SJCRH30 (cell line): Measurements from ENCODE around the gene KCNQ1OT1. TPM values are rescaled to one million over a fixed set of nuclear protein-coding genes. Genes with fewer than 3 reads are reported as not detected.

Source experiments
- DNase-seq, 2 experiments: peaks; one replicate each; pipeline ENCODE4 v3.0.0-alpha.2; 2015 to 2020
- H3K27ac ChIP-seq: fragments of 250-450 bp; sonication (Bioruptor Pico); 2 replicates; pipeline ENCODE4 v1.5.1; 2020; ENCODE audit warnings: mild to moderate bottlenecking, moderate library complexity
- H3K27me3 ChIP-seq: fragments of 250-450 bp; sonication (Bioruptor Pico); 2 replicates; pipeline ENCODE4 v1.5.1; 2020; ENCODE audit warnings: mild to moderate bottlenecking, moderate library complexity
- H3K36me3 ChIP-seq: fragments of 250-450 bp; sonication (Bioruptor Pico); 2 replicates; pipeline ENCODE4 v1.5.1; 2020; ENCODE audit warnings: mild to moderate bottlenecking, moderate library complexity
- H3K4me1 ChIP-seq: fragments of 250-450 bp; sonication (Bioruptor Pico); 2 replicates; pipeline ENCODE4 v1.5.1; 2020; ENCODE audit warnings: mild to moderate bottlenecking, moderate library complexity
- H3K4me3 ChIP-seq: fragments of 250-450 bp; sonication (Bioruptor Pico); 2 replicates; pipeline ENCODE4 v1.5.1; 2020; ENCODE audit warnings: mild to moderate bottlenecking, moderate library complexity
- H3K9me3 ChIP-seq: fragments of 250-450 bp; sonication (Bioruptor Pico); replicated peaks from 2 replicates; pipeline ENCODE4 v1.5.1; 2020; ENCODE audit warnings: mild to moderate bottlenecking, moderate library complexity
- total RNA-seq: library from RNA; depleted of rRNA; stranded (reverse); fragments of >200 nt; shearing (Covaris generic); gene quantifications from 2 replicates; pipeline ENCODE4 v1.2.3, GENCODE V29; 2014

Gene KCNQ1OT1
- total RNA-seq, 1 experiment from 2014 or later: 12.3 TPM

DNA sequence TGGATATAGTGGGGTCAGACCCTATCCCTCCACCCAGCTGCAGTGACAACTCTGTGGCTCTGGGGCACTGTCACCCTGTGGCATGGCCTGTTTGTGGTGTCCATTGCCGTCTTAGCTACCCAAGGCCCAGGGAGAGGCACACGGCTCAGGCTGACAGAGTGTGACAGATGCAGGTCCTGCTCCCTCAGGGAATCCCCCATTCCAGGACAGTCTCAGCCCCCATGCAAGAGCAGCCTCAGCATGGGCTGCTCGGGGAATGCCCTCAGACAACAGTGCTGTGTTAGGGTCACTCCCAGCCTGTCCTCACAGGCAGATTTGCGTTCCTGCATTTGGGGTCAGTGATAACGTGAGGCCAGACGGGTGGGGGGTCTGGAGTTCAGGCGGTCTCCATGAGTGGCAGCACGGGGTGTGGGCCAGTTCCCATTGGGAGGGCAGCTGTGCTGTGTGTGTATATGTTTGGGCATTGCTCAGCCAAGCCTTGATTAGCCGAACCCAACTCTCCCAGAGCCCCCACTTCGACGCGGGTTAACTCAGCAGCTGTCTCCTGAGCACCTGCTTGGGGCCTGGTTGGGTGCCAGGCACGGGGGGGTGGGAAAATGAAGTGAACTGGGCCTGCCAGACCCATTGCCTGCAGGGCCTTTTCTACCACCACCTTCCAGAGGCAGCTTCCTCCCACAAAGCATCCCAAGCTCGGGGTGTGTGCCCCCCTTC, 5.3 kb upstream of the KCNQ1OT1 start:
- peak overlapping the region; percentile 86 for H3K27ac ChIP-seq
- DNase-seq: peak; percentile 95 to 97

DNA sequence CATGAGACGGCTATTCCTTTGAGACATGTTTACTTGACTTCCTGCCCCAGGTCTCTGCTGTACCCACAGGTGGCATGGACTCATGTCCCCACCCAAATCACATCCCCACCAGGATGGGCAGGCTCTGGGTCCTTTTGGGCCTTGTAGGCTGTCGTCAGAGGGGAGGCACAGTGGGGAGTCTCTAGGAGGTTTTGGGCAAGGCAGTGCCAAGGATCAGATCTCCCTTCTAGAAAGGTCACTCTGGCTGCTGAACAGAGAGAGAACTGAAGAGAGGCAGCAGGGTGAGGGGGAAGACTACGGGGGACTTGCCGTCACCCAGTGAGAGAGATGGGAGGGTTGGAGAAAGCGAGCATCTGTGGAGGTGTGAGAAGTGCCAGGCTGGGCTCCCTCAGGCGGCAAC, 4.6 kb upstream of the KCNQ1OT1 start:
- Histone ChIP-seq H3K4me3 (no peak overlapping the region), H3K4me1 (peaks cover 53% of the 10 kb centered on the region), H3K27me3 (no peaks in the 10 kb centered on the region), H3K9me3 (no peaks in the 10 kb centered on the region), H3K36me3 (no peaks in the 10 kb centered on the region), H3K27ac (peak overlapping the region; percentile 86)
- no peak for DNase-seq

More for the DNA sequence above, 5.3 kb upstream of the KCNQ1OT1 start:
- no peaks in the 10 kb centered on the region for H3K36me3 ChIP-seq
- H3K27me3 ChIP-seq: no peaks in the 10 kb centered on the region
- no peaks in the 10 kb centered on the region for H3K9me3 ChIP-seq
- peaks cover 53% of the 10 kb centered on the region for H3K4me1 ChIP-seq
- no peak overlapping the region for H3K4me3 ChIP-seq

DNA sequence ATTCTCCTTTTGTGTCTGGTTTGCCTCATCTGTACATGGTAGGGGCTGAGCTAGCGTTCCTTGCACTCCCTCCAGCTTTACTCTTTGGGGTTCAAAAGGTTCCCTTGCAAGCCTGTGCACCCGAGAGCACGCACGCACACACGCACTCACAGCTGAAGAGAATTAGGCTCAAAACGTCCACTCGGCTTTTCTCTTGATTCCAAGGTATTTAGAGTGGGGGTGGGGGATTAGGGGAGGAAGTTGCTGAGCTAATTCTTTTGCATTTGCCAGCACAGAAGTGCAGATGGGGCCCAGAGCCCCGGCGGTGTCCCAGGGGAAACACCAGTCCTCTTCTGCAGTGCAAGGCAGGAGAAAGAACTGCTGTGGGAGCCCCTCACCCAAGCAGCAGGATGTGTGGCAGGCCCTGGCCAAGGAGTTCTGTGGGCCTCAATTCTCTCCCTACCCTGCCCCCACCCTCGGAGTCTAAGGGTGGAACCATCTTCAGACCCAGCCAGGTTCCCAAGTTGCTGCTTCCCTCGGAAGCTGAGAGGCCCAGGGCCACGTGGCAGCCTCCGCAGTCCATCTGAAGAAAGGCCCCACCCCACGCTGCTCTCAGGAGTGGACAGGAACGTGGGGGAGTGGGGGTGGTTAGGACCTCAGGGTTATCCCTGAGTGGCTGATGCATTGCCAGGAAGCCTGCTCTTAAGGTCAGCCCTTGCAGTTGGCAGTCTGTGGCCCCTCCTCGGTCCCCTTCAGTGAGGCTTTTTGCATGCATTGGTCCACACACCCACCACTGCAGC, 3.8 kb upstream of the KCNQ1OT1 start:
- no peaks in the 10 kb centered on the region for H3K9me3 ChIP-seq
- H3K4me1 ChIP-seq: peaks cover 53% of the 10 kb centered on the region
- peak overlapping the region; percentile 86 for H3K27ac ChIP-seq
- H3K27me3 ChIP-seq: no peaks in the 10 kb centered on the region
- no peak overlapping the region for H3K4me3 ChIP-seq
- 0 out of 2 replicates have a peak, but pooled peaks cover 5% of the 10 kb centered on the region for H3K36me3 ChIP-seq
- DNase-seq: peak; percentile 75 to 79

DNA sequence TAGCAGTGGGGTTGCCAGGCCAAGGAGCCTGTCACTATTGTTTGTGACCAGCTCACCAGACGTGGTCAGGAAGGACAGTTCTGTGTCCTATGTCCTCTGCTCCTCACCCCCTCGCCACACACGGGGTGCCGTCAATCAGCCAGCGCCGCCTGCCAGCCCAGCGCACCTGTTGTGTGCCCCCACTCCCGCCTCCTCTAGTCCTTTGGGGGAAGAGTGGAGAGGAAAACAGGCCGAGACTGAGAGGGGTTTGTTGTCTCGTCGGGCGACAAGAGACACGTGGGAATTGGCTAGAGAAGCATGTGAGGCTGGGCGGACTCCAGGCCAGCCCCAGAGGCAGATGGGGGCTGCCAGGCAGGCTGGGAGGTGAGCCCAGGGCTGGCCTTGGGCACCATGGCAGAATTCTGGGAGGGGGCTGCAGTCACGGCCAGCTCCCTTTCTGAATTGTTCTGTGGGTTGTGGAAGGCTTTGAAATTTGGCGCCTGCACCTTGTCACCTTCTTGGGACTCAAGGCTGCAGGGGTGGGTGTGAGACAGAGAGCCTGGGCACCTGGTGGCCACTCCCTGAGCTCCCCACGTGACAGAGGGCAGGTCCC, 3.1 kb upstream of the KCNQ1OT1 start:
- H3K4me1 ChIP-seq: peaks cover 53% of the 10 kb centered on the region
- DNase-seq: peak; percentile 95 to 97
- peak overlapping the region; percentile 86 for H3K27ac ChIP-seq
- H3K27me3 ChIP-seq: no peaks in the 10 kb centered on the region
- no peak overlapping the region for H3K4me3 ChIP-seq
- no peaks in the 10 kb centered on the region for H3K9me3 ChIP-seq
- peaks cover 5% of the 10 kb centered on the region; the same call in 1 of the 2 replicates for H3K36me3 ChIP-seq

- peak overlapping the region; percentile 89 for H3K27ac ChIP-seq
These were observed 2.2 kb upstream of the KCNQ1OT1 start for GRCh38 chr11:2701898-2702434.

GRCh38 chr11:2701230-2701629, 1.4 kb upstream of the KCNQ1OT1 start:
- H3K36me3 ChIP-seq: peaks cover 22% of the 10 kb centered on the region
- no peak for DNase-seq
- peaks cover 53% of the 10 kb centered on the region for H3K4me1 ChIP-seq
- H3K27me3 ChIP-seq: no peaks in the 10 kb centered on the region
- H3K27ac ChIP-seq: peak overlapping the region; percentile 89
- no peaks in the 10 kb centered on the region for H3K9me3 ChIP-seq
- H3K4me3 ChIP-seq: peak overlapping the region; percentile 93; the same call in 1 of the 2 replicates

More at GRCh38 chr11:2701898-2702434, 2.2 kb upstream of the KCNQ1OT1 start:
- H3K27me3 ChIP-seq: no peaks in the 10 kb centered on the region
- no peak overlapping the region for H3K4me3 ChIP-seq
- DNase-seq: peak in 1 of 2 experiments; percentile 29
- H3K4me1 ChIP-seq: peaks cover 53% of the 10 kb centered on the region
- H3K36me3 ChIP-seq: peaks cover 14% of the 10 kb centered on the region
- H3K9me3 ChIP-seq: no peaks in the 10 kb centered on the region

DNA sequence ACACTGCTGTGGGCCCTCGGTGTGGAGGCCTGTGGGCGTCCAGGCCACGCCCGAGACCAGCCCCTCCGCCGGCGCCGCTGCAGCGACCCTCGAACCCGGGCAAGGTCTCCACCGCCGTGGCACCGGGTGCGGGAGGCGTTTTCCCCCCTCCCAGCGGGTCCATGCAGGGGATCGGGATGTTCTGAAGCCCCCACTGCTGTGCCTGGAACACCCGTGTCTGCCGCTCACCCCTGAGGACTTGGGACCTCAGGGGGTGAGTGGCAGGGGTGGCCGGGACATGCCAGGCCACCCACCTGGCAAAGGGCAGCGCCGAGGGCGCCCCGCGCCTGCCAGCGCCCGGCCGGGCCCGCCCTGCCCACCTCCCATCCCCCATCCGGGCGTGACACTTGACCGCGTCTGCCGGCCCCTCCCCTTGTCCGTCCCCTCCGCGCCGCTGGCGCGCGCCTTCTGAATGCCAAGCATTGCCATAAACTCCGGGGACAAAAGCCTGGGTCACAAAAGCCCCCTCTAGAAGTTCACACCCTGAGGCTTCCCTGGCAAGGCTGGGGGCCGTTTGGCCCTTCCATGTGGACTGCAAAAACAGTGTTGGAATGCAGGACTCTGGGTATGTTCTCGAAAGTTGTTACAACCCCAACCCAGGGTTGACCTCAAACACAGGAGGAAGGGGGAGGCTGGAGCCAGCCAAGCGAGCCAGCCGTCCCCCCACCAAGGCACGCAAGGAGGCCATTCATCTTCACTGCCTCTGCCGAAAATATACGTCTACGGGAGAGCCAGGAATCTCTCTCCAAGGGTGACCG, 819 bp upstream of the KCNQ1OT1 start:
- Histone ChIP-seq H3K4me3 (peak overlapping the region; percentile 93), H3K9me3 (no peaks in the 10 kb centered on the region), H3K27ac (peak overlapping the region; percentile 89), H3K4me1 (peaks cover 51% of the 10 kb centered on the region), H3K36me3 (peaks cover 28% of the 10 kb centered on the region), H3K27me3 (no peaks in the 10 kb centered on the region)
- peak; percentile 78 to 82 for DNase-seq

DNA sequence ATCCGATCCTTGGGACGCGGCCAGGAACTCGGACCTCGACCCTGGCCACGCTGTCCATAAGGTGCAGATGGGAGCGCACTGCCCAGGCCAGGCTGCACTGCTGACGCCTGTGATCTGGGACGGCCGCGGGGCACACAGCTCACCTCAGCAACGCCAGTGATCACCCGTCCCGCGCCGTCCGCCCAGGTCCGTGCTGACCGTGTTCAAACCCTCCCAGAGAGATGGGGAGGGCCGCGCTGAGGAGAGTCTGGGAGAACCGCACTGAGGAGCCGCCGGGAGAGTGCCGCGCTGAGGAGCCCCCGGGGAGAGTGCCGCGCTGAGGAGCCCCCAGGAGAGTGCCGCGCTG, 636 bp downstream of the KCNQ1OT1 start:
- peak overlapping the region; percentile 93 for H3K4me3 ChIP-seq
- peak in 1 of 2 experiments; percentile 36 for DNase-seq
- H3K36me3 ChIP-seq: peaks cover 41% of the 10 kb centered on the region
- peak overlapping the region; percentile 89 for H3K27ac ChIP-seq
- no peaks in the 10 kb centered on the region for H3K27me3 ChIP-seq
- H3K9me3 ChIP-seq: no peaks in the 10 kb centered on the region
- peaks cover 39% of the 10 kb centered on the region for H3K4me1 ChIP-seq

GRCh38 chr11:2698386-2699184, 1.2 kb downstream of the KCNQ1OT1 start:
- Histone ChIP-seq H3K27ac (peak overlapping the region; percentile 89), H3K27me3 (no peaks in the 10 kb centered on the region), H3K4me1 (peaks cover 39% of the 10 kb centered on the region), H3K9me3 (no peaks in the 10 kb centered on the region), H3K4me3 (peak overlapping the region; percentile 93), H3K36me3 (peaks cover 47% of the 10 kb centered on the region)
- DNase-seq: peak in 1 of 2 experiments; percentile 43

DNA sequence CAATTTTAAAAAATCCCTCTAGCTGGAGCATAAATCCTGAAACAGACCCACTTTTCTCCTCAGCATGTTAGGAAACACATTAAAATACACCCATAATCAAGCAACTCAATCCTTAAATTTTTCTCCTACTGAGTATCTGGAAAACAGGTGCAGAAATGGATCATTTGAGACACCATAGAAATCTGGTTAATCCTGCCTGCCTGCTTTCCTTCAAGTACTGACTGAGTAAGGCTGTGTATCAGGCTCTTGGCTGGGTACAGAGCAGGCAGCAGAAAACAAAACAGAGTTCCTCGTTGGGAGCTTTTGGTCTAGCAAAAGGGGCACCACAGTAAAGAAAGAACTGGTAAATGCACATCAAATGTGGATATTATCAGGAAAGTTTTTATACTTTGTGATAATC, 1.9 kb downstream of the KCNQ1OT1 start:
- DNase-seq: peak in 1 of 2 experiments; percentile 69
- peaks cover 54% of the 10 kb centered on the region for H3K36me3 ChIP-seq
- no peaks in the 10 kb centered on the region for H3K9me3 ChIP-seq
- H3K27me3 ChIP-seq: no peaks in the 10 kb centered on the region
- H3K27ac ChIP-seq: peak overlapping the region; percentile 89
- H3K4me1 ChIP-seq: peaks cover 39% of the 10 kb centered on the region
- peak overlapping the region; percentile 93 for H3K4me3 ChIP-seq

DNA sequence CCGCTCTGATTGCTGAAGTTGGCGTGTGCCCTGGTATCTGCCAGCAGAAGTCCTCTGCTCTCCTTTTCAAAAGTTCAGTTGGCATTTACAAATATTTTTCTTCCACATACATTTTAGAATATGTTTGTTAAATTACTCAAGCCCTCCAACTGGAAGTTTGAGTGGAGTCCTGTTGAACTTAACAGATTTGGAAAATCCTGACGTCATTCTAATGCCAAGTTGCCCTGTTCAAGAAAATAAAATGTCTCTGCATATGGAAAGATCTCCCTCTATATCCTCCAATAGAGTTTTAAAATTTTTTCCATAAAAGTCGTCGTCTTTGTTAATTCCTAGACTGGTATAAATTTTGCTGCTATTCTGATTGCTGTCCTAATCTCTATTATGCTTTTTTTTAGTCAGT, 3.3 kb downstream of the KCNQ1OT1 start:
- peak overlapping the region; percentile 93 for H3K4me3 ChIP-seq
- H3K36me3 ChIP-seq: peaks cover 68% of the 10 kb centered on the region
- H3K27me3 ChIP-seq: no peaks in the 10 kb centered on the region
- peaks cover 33% of the 10 kb centered on the region for H3K4me1 ChIP-seq
- no peak for DNase-seq
- H3K27ac ChIP-seq: no peak overlapping the region
- H3K9me3 ChIP-seq: no peaks in the 10 kb centered on the region

- Histone ChIP-seq H3K4me1 (peaks cover 29% of the 10 kb centered on the region), H3K27me3 (no peaks in the 10 kb centered on the region), H3K36me3 (peaks cover 80% of the 10 kb centered on the region), H3K27ac (no peak overlapping the region), H3K9me3 (no peaks in the 10 kb centered on the region), H3K4me3 (no peak overlapping the region)
- no peak for DNase-seq
These were observed 4.5 kb downstream of the KCNQ1OT1 start for GRCh38 chr11:2694995-2695939.

DNA sequence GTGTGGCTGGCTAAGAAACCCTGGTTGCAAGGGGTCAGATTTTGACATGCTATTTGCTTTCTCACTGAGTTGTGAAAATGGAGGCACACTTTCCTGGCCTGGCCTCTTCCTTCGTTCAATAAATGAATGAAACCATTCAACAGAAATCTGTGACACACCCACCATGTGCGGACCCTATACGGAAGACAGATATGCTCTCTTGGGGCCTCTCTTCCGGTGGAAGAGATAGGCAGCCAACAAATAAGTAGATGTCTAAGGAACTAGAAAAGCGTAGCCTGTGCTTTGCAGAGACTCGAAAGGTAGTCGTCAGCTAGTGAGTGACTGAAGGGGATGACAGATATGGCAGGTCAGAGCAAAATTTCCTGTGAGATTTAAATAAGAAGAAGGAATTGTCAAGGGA, 5.3 kb downstream of the KCNQ1OT1 start:
- Histone ChIP-seq H3K4me1 (peaks cover 30% of the 10 kb centered on the region), H3K27ac (no peak overlapping the region), H3K9me3 (no peaks in the 10 kb centered on the region), H3K4me3 (no peak overlapping the region), H3K36me3 (peaks cover 88% of the 10 kb centered on the region), H3K27me3 (no peaks in the 10 kb centered on the region)
- DNase-seq: no peak
